ENCODE measurements around the gene CITED2. TPM values are rescaled to one million over a fixed set of nuclear protein-coding genes. Genes with fewer than 3 reads are reported as not detected.

Gene CITED2
- total and polyA plus RNA-seq, 7 donors: 15.3 to 414 (median 118) TPM

GRCh38 chr6:139395371-139395770 lies 20.9 kb upstream of the CITED2 start:
- DNase-seq: no peak
- intact Hi-C loops (cut with DNase I): no loop called here
- WGBS, 3 donors: 41 to 58% (median 51%) methylated on average over 1 of the region's 1 CpG
- TF ChIP-seq CTCF (IDR thresholded peaks at IDR 0.05): no peak
- ATAC-seq: no peak
- Histone ChIP-seq H3K9me3 (no peaks in the 10 kb centered on the region), H3K4me3 (no peak overlapping the region), H3K36me3 (ENCODE audit: insufficient read depth in 1 of 2, low read depth in 1 of 2) (no peaks in the 10 kb centered on the region), H3K27me3 (ENCODE audit: insufficient read depth in 3 of 3, low read length in 2 of 3) (no peaks in the 10 kb centered on the region), H3K27ac (no peak overlapping the region), H3K4me1 (no peaks in the 10 kb centered on the region)

DNA sequence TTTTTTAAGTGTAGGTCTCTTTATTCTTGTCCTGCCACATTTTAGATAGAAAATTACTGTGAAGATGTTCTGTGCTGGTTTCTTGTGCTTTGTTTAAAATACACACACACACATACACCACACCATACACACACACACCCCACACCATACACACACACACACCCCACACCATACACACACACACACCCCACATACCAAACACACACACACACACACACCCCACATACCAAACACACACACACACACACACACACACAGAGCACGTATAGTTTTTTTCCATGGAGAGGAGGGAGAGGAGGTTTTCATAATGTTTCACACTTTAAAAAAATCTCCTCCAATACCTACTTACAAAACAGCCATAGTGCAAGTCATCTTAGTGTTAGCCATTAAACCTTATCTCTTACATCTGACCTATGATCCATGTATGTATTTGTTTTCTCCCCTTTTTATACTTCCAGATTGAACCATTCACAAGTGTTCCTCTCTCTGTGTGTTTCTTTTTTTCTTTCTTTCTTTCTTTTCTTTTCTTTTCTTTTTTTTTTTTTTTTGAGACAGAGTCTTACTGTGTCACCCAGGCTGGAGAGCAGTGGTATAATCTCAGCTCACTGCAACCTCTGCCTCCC lies 19.7 kb upstream of the CITED2 start:
- 60 to 88% (median 76%) methylated on average over 1 of the region's 1 CpG for WGBS, 3 donors
- ATAC-seq (no peak), DNase-seq (no peak)
- H3K27ac ChIP-seq: no peak overlapping the region
- no peaks in the 10 kb centered on the region for H3K36me3 ChIP-seq (ENCODE audit: insufficient read depth in 1 of 2, low read depth in 1 of 2)
- H3K4me3 ChIP-seq: no peak overlapping the region
- H3K27me3 ChIP-seq (ENCODE audit: insufficient read depth in 3 of 3, low read length in 2 of 3): no peaks in the 10 kb centered on the region
- no peaks in the 10 kb centered on the region for H3K4me1 ChIP-seq
- intact Hi-C loops (cut with DNase I): no loop called here
- no peaks in the 10 kb centered on the region for H3K9me3 ChIP-seq
- TF ChIP-seq CTCF (IDR thresholded peaks at IDR 0.05): no peak

DNA sequence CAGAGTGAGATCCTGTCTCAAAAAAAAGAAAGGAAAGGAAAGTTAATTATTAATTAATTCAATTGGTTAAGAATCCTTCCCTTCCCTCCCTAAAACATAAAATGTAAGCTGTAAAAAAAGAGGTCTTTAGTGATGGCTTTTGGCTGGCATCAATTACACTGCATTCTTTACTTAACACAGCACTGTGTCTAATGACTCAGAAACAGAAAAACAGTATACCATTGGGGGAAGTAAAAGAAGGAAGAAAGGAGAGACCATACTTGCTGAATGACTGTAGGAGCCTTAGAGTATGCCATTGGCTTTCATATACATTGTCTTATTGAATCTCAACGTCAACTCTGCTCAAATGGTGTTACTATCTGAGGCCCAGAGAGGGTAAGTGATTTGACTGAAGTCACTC lies 18.3 kb upstream of the CITED2 start:
- Histone ChIP-seq H3K36me3 (ENCODE audit: insufficient read depth in 1 of 2, low read depth in 1 of 2) (no peaks in the 10 kb centered on the region), H3K4me3 (no peak overlapping the region), H3K27me3 (ENCODE audit: insufficient read depth in 3 of 3, low read length in 2 of 3) (no peaks in the 10 kb centered on the region), H3K27ac (no peak overlapping the region), H3K4me1 (no peaks in the 10 kb centered on the region), H3K9me3 (no peaks in the 10 kb centered on the region)
- WGBS, 3 donors: 60 to 88% (median 82%) methylated on average over 1 of the region's 1 CpG
- ATAC-seq (no peak), DNase-seq (no peak)
- no peak for TF ChIP-seq CTCF (IDR thresholded peaks at IDR 0.05)
- intact Hi-C loops (cut with DNase I): no loop called here

- H3K27ac ChIP-seq: no peak overlapping the region
- no peak for ATAC-seq
- TF ChIP-seq CTCF (IDR thresholded peaks at IDR 0.05): no peak
- DNase-seq: no peak
- no peak overlapping the region for H3K4me3 ChIP-seq
- 95 to 98% (median 97%) methylated on average over 3 of the region's 3 CpGs for WGBS, 3 donors
- H3K36me3 ChIP-seq (ENCODE audit: insufficient read depth in 1 of 2, low read depth in 1 of 2): no peaks in the 10 kb centered on the region
- no peaks in the 10 kb centered on the region for H3K9me3 ChIP-seq
- no peaks in the 10 kb centered on the region for H3K27me3 ChIP-seq (ENCODE audit: insufficient read depth in 3 of 3, low read length in 2 of 3)
- intact Hi-C loops (cut with DNase I): no loop called here
- peaks cover 1% of the 10 kb centered on the region for H3K4me1 ChIP-seq
These were observed 17.3 kb upstream of the CITED2 start for GRCh38 chr6:139391709-139392108.

GRCh38 chr6:139390447-139390846 lies 16.0 kb upstream of the CITED2 start:
- ATAC-seq (peak in 3 of 4 donors; percentile 41 to 71 (median 64)), DNase-seq (no peak)
- Histone ChIP-seq H3K9me3 (no peaks in the 10 kb centered on the region), H3K36me3 (ENCODE audit: insufficient read depth in 1 of 2, low read depth in 1 of 2) (no peaks in the 10 kb centered on the region), H3K4me1 (peaks cover 3% of the 10 kb centered on the region), H3K27ac (peak overlapping the region; percentile 36), H3K27me3 (ENCODE audit: insufficient read depth in 3 of 3, low read length in 2 of 3) (no peaks in the 10 kb centered on the region), H3K4me3 (no peak overlapping the region)
- WGBS, 3 donors: 34 to 52% (median 44%) methylated on average over 2 of the region's 2 CpGs
- TF ChIP-seq CTCF (IDR thresholded peaks at IDR 0.05): no peak
- intact Hi-C loops (cut with DNase I): no loop called here
